ENCODE results near the gene GPC2. TPM values are rescaled to one million over a fixed set of nuclear protein-coding genes. Genes with fewer than 3 reads are reported as not detected.

The GPC2 gene
- total RNA-seq, 1 donor from 2014 or later: 5.7 TPM

- no peak for DNase-seq
Measured at GRCh38 chr7:100169147-100169850, 7.9 kb downstream of the GPC2 start.

- peak; percentile 50 for DNase-seq
Measured at GRCh38 chr7:100167912-100168323, 9.3 kb downstream of the GPC2 start.

GRCh38 chr7:100166970-100167911, 9.9 kb downstream of the GPC2 start:
- peak; percentile 43 for DNase-seq

GRCh38 chr7:100166317-100166940, 10.8 kb downstream of the GPC2 start:
- DNase-seq: no peak

GRCh38 chr7:100163871-100164270, 13.3 kb downstream of the GPC2 start:
- no peak for DNase-seq

- DNase-seq: peak; percentile 58
Measured at GRCh38 chr7:100163006-100163531, 14.1 kb downstream of the GPC2 start.

- DNase-seq: no peak
Measured at GRCh38 chr7:100160067-100160466, 17.1 kb downstream of the GPC2 start.

- no peak for DNase-seq
Measured at GRCh38 chr7:100159099-100159623, 18.0 kb downstream of the GPC2 start.

- DNase-seq: peak; percentile 94
Measured at GRCh38 chr7:100158229-100159098, 18.7 kb downstream of the GPC2 start, which contains the start of gene TRAPPC14. Gene TRAPPC14, minus strand, starts transcription at chr7:100158723. Its CDS starts 224 bp downstream, at chr7:100158499.

GRCh38 chr7:100157334-100158228, 19.6 kb downstream of the GPC2 start:
- no peak for DNase-seq

- no peak for DNase-seq
Measured at GRCh38 chr7:100157069-100157333, 20.2 kb downstream of the GPC2 start.

GRCh38 chr7:100156331-100157068, 20.7 kb downstream of the GPC2 start:
- no peak for DNase-seq

- no peak for DNase-seq
Measured at GRCh38 chr7:100155553-100156317, 21.4 kb downstream of the GPC2 start.

- DNase-seq: no peak
Measured at GRCh38 chr7:100154651-100155491, 22.3 kb downstream of the GPC2 start.

- no peak for DNase-seq
Measured at GRCh38 chr7:100153708-100154535, 23.3 kb downstream of the GPC2 start.

- DNase-seq: no peak
Measured at GRCh38 chr7:100152937-100153666, 24.1 kb downstream of the GPC2 start.

Measured in tongue (tissue), 2 donors.